Measurements from ENCODE around the gene PTPRJ.

The PTPRJ gene

DNA sequence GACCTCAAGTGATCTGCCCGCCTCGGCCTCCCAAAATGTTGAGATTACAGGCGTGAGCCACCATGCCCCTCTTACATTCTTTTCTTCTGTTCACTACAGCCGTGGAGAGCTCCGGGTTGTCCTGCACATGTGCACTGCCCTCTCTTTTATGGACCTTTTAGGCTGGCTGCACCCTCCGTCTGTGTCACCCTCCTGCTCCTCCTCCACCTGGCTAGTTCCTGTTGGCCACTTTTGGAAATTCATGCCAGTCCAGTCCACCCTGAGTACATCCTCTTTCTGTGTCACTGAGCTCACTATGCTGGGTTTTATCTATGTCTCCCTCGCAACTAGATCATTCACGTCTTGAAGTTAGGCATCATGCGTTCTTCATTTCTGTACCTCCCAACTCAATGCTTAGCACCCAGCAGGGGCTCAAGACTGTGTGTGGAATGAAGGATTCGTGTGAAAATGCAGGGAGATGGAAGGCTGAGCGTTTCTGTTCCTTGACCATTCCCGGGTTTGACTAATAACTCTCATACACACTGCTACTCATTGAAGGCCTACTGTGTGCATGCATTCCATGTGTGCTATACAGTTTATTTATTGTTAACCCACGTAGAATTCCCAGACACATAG, 60.6 kb downstream of the PTPRJ start:
- DNase-seq (ENCODE audit: low read depth), result no peak

GRCh38 chr11:48041877-48042695, 61.7 kb downstream of the PTPRJ start:
- no peak for DNase-seq (ENCODE audit: low read depth)

- no peak for DNase-seq (ENCODE audit: low read depth)
Observed at GRCh38 chr11:48043111-48043990, 63.0 kb downstream of the PTPRJ start.

DNA sequence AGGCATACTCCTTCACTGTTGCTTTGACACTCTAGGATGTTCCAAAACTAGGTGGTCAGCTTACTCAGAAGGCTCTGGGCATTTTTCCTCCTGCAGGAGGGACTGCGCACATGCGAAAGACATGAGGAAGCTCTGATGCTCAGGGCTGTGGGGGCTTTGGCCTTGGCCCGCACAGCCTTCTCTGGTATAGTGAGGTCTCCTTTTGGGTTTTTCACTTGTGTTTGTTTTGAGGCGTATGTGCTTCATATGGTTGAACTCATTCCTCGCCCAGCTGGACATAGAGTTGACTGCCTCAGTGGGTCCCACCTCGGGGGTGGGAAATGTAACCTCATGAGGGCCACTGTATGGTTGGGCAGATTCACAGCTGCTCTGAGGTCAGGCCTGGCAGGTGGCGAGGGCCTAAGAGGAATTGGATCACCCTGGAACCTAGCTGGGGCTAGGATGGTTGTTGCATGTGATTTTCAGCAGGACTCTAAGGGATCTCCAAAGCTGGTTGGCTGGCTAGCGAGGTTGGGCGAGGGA, 63.7 kb downstream of the PTPRJ start:
- DNase-seq (ENCODE audit: low read depth), result no peak

- no peak for DNase-seq (ENCODE audit: low read depth)
Observed at GRCh38 chr11:48044577-48044976, 64.2 kb downstream of the PTPRJ start.

DNA sequence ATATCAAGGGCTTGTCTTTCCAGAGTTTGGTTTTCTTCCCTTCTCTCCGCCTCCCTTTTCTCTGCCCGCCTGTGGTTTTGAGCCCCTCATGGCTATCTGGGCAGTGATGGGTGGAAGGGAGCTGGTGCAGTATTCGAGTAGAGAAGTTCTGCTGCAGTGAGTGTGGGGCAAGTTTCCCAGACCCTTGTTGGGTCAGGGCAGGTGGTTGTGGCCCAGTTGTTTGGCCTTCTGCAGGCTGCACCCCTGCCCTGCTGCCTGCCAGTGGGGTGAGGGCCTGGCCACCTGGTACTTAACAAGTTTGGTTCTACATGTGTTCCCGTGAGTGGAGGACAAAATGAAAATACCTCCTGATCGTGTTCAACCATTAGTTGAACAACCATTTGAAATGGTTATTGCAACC, 65.2 kb downstream of the PTPRJ start:
- no peak for DNase-seq (ENCODE audit: low read depth)

- DNase-seq (ENCODE audit: low read depth), result no peak
Observed at GRCh38 chr11:48047616-48048015, 67.3 kb downstream of the PTPRJ start.

GRCh38 chr11:48049036-48049435, 68.7 kb downstream of the PTPRJ start:
- DNase-seq (ENCODE audit: low read depth), result no peak

- no peak for DNase-seq (ENCODE audit: low read depth)
Observed at GRCh38 chr11:48050304-48050703, 69.9 kb downstream of the PTPRJ start.

GRCh38 chr11:48051217-48051830, 71.0 kb downstream of the PTPRJ start:
- no peak for DNase-seq (ENCODE audit: low read depth)

DNA sequence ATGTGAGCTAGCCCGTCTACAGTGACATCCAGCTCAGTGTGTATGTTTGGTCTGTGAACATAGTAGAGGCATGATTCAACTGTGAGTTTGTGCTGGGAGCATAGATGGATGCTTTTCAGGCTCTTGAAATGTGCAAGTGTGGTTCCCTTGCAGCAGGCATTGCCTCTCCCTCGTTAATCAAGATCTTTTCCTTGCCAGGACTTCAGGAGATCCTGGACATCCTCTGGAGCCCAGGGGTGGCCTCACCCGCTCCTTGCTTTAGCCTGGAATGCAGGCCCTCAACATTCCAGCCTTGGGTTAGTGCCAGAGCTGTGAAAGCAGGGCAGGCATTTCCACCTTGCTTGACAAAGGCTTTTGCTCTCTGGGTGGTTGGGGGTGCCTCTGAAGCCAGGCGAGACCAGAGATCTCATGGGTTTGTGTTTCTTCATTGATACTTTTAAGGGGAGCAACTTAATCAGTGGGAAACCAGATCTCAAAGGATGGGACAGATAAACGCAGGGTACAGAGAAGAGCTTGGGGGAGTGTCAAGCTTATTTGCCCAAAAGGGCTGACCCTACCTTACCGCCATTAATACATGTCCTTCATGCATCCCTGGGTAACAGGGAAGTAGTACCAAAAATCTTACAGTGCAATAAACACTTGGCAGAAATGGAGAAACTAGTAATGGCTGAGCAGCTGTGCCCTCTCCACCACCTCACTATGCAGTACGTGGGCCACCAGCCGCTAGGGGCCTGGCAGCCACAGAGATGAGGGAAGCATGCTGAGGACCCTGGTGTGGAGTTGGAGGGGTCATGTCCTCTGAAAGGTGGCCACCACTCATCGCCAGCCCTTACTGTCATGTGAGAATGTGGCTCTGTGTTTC, 72.1 kb downstream of the PTPRJ start:
- peak; percentile 64 for DNase-seq (ENCODE audit: low read depth)

DNA sequence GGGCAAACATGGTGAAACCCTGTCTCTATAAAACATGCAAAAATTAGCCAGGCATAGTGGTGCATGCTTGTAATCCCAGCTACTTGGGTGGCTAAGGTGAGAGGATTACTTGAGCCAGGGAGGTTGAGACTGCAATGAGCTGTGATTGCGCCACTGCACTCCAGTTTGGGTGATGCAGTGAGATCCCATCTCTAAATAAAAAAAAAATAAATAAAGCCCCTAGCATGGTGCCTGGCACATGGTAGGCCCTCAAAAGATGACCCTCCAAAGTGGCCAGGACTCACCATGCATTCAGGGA, 74.6 kb downstream of the PTPRJ start:
- no peak for DNase-seq (ENCODE audit: low read depth)

DNA sequence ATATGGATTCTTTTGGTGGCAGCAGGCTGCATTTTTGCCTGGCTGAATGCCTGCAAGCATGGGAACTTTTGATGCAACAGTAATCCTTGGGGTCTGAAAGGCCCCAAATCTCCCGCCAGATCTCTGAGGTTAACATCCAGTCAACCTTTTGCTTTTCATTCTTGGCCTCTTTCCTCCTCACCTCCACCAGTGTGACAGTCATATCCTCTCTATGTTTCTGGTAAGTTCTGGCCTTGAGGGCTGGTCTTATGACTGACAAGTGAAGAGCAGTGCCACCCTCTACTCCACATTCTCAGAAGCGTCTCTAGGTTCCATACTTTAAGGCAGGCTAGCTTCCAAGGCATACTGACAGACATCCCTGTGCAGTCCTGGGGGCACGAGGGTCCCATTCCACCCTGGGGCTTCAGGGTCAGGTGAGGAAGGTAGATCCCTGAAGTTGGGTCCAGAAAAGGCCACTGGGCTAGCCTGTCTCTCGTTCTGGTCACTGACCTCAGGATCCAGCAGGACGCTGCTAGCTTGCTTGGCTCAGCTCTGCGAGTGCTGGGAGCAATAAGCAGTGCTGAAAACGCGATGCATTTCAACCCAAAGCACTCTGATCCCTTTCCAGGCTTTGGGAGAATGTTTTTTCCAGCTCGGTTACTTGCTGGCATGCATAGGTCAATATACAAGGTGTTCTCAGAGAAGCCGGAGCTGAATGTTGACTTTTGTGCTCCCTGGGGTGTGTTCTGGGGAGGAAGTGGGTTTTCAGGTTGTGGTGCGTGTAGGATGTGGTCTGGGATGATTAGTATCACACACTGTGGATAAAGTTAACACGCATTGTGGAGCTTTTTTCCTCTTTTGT, 75.2 kb downstream of the PTPRJ start:
- no peak for DNase-seq (ENCODE audit: low read depth)

DNA sequence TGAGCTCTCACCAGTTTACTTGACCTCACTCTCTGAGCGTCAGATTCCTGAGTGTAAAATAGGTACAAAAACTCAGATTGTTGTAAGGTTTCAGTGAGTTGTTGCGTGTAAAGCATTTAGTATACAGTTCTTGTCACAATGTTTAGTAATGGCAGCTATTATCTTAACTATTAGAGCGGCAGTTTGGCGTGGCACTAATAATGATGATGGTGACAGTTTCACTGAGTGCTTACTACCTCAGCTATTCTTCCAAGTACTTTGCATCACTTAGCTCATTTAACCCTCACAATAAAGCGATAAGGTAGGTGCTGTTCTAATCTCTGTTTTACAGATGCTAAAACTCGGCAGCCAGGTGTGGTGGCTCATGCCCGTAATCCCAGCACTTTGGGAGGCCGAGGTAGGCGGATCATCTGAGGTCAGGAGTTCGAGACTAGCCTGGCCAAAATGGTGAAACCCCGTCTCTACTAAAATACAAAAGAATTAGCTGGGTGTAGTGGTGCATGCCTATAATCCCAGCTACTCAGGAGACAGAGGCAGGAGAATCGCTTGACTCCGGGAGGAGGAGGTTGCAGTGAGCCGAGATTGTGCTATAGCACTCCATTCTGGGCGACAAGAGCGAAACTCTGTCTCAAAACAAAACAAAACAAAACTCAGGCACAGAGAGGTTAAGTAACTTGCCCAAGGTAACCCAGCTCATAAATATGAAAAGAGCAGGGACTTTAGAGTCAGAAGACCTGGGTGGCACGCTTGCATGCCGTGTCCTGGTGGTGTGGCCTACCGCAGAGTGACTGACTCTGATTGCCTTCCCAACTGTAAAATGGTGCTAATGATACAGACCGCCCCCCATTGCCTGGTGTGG, 76.2 kb downstream of the PTPRJ start:
- DNase-seq (ENCODE audit: low read depth), result no peak

- no peak for DNase-seq (ENCODE audit: low read depth)
Observed at GRCh38 chr11:48058064-48058463, 77.7 kb downstream of the PTPRJ start.

DNA sequence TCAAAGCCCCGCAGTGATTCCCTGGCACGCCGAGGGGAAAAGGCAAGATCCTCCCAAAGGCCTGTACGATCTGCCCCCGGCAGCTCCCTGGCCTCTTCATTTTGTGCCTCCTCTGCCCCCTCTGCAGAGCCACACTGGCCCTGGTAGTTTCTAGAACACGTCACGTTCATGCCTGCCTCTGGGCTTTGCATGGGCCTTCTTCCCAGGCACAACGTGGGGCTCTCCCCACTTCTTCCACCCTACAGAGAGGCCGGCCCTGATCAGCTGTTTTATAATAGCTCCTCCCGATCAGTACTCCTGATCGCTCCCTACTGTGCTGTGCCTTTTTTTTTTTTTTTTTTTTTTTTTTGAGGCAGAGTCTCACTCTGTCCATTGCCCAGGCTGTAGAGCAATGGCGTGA, 78.4 kb downstream of the PTPRJ start:
- no peak for DNase-seq (ENCODE audit: low read depth)

- no peak for DNase-seq (ENCODE audit: low read depth)
Observed at GRCh38 chr11:48062649-48063048, 82.3 kb downstream of the PTPRJ start.

DNA sequence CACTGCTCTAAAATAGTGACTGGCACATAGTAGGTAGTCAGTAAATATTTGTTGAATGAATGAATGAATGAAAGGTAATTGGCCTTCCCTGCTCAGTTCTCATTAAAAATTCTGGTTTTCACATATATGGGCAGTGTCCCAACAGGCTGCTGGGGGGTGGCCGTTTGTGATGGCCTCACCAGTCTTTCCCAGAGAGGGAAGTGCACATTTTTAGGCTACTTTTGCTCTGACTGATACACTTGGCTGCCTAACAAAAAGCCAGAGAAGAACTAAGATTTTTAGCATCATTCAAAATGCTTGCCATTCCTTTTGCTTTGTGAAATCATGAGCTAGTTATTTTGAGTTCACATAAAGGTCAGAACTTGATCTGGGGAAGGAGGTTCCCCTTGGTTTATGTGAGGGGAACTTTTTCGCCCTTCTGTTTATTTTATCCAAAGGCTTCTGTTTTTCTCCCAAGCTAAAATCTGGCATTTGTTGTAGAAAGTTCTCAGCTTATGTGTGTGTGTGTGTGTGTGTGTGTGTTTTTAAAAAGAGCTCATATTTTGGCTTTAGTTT, 83.1 kb downstream of the PTPRJ start:
- DNase-seq (ENCODE audit: low read depth), result peak; percentile 93

DNA sequence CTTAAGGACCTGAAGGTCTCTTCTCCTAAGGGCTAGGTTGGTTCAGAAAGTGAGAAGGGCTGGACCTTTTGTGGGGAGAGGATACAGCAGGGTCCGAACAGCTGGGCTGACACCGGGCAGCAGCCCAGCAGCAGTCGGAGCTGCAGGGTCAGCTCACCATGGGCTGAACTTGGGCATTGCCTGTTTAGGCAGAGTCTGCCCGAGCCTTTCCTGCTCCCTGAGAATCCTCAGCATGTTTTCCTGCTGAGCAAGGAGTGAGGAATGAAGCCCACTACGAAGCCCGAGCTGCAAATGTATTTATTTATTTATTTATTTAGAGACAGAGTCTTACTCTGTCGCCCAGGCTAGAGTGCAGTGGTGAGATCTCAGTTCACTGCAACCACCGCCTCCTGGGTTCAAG, 83.9 kb downstream of the PTPRJ start:
- peak; percentile 75 for DNase-seq (ENCODE audit: low read depth)
